CD14-positive monocyte (primary cell): ENCODE results near the gene CHPF. TPM values are rescaled to one million over a fixed set of nuclear protein-coding genes. Genes with fewer than 3 reads are reported as not detected.

ENCODE experiments used
- DNase-seq, 3 donors: peaks; one replicate each; pipeline ENCODE4 v3.0.0-alpha.2; 2011 to 2022
- H2AFZ ChIP-seq: 2 replicates; pipeline ENCODE4 v1.6.0; 2012; ENCODE audit warnings: mild to moderate bottlenecking, low read depth, low read length, inconsistent platforms; ENCODE audit not compliant: insufficient read depth, poor library complexity, severe bottlenecking
- H3K27ac ChIP-seq, 2 donors: 1 replicate in 1 of 2; 2 replicates in 1 of 2; pipeline ENCODE4 v1.5.1; 2012 to 2013; ENCODE audit warnings: low read length in 2 of 2, control low read depth in 1 of 2, inconsistent platforms in 1 of 2, low read depth in 1 of 2, mild to moderate bottlenecking in 1 of 2
- H3K27me3 ChIP-seq, 2 donors: one replicate each; pipeline versions ENCODE4 v1.6.0 to v1.6.1; 2011 to 2013; ENCODE audit warnings: low read length in 2 of 2; ENCODE audit not compliant: control insufficient read depth in 2 of 2, insufficient read depth in 2 of 2
- H3K36me3 ChIP-seq, 2 donors: replicated peaks in 1 of 2; 1 replicate in 1 of 2; 2 replicates in 1 of 2; pipeline versions ENCODE4 v1.5.1 to v1.6.1; 2012 to 2013; ENCODE audit warnings: low read length in 2 of 2, control low read depth in 1 of 2, inconsistent platforms in 1 of 2, mild to moderate bottlenecking in 1 of 2; ENCODE audit not compliant: insufficient read depth in 2 of 2, control insufficient read depth in 1 of 2
- H3K4me1 ChIP-seq, 2 donors: 1 replicate in 1 of 2; 2 replicates in 1 of 2; pipeline versions ENCODE4 v1.5.1 to v1.6.1; 2012 to 2013; ENCODE audit warnings: low read length in 2 of 2, control low read depth in 1 of 2, inconsistent platforms in 1 of 2, mild to moderate bottlenecking in 1 of 2, moderate library complexity in 1 of 2; ENCODE audit not compliant: insufficient read depth in 2 of 2, control insufficient read depth in 1 of 2
- H3K4me2 ChIP-seq: replicated peaks from 2 replicates; pipeline ENCODE3; 2012; ENCODE audit warnings: low read length, moderate library complexity, mild to moderate bottlenecking; ENCODE audit not compliant: poor library complexity, severe bottlenecking; ENCODE audit errors: extremely low read depth
- H3K4me3 ChIP-seq, 3 experiments: fragments of 200-600 bp in 1 of 3; sonication (generic) in 1 of 3; replicated peaks in 1 of 3; 1 replicate in 2 of 3; 2 replicates in 1 of 3; pipeline ENCODE4 v1.5.1; 2011 to 2013; ENCODE audit warnings: low read length in 3 of 3, mild to moderate bottlenecking in 3 of 3, control low read depth in 2 of 3, low read depth in 2 of 3, inconsistent platforms in 1 of 3, moderate library complexity in 1 of 3
- H3K79me2 ChIP-seq: 2 replicates; pipeline ENCODE4 v1.6.0; 2012; ENCODE audit warnings: mild to moderate bottlenecking, control low read depth, inconsistent platforms, low read length, moderate library complexity; ENCODE audit not compliant: insufficient read depth
- H3K9ac ChIP-seq: 2 replicates; pipeline ENCODE4 v1.6.0; 2017; ENCODE audit warnings: low read length, mild to moderate bottlenecking; ENCODE audit not compliant: insufficient read depth, poor library complexity, severe bottlenecking
- H3K9me3 ChIP-seq, 2 donors: replicated peaks in 1 of 2; 1 replicate in 1 of 2; 2 replicates in 1 of 2; pipeline versions ENCODE4 v1.5.1 to v1.6.1; 2012 to 2013; ENCODE audit warnings: low read length in 2 of 2, control low read depth in 1 of 2; ENCODE audit not compliant: control insufficient read depth in 1 of 2, insufficient read depth in 1 of 2
- H4K20me1 ChIP-seq: 2 replicates; pipeline ENCODE4 v1.6.0; 2012; ENCODE audit warnings: mild to moderate bottlenecking, low read length, control low read depth, moderate library complexity; ENCODE audit not compliant: insufficient read depth
- H3K27ac Mint-ChIP-seq, 7 donors: one replicate each; pipeline ENCODE4 v1.8.0; 2020; ENCODE audit warnings: mild to moderate bottlenecking in 7 of 7, mixed read lengths in 7 of 7, moderate library complexity in 6 of 7, inconsistent platforms in 2 of 7
- H3K27me3 Mint-ChIP-seq, 3 donors: one replicate each; pipeline ENCODE4 v1.8.0; 2021 to 2022; ENCODE audit warnings: low read depth in 3 of 3, mild to moderate bottlenecking in 3 of 3, mixed read lengths in 3 of 3, moderate library complexity in 3 of 3, inconsistent platforms in 1 of 3
- H3K36me3 Mint-ChIP-seq, 2 donors: one replicate each; pipeline ENCODE4 v1.8.0; 2020; ENCODE audit warnings: mixed read lengths in 2 of 2, inconsistent platforms in 1 of 2, mild to moderate bottlenecking in 1 of 2
- H3K4me1 Mint-ChIP-seq: one replicate; pipeline ENCODE4 v1.8.0; 2020; ENCODE audit warnings: mild to moderate bottlenecking, mixed read lengths
- H3K4me3 Mint-ChIP-seq, 2 donors: one replicate each; pipeline ENCODE4 v1.8.0; 2020; ENCODE audit warnings: mild to moderate bottlenecking in 2 of 2, mixed read lengths in 2 of 2, moderate library complexity in 1 of 2
- H3K9me3 Mint-ChIP-seq, 7 donors: one replicate each; pipeline ENCODE4 v1.8.0; 2020 to 2022; ENCODE audit warnings: mixed read lengths in 7 of 7, mild to moderate bottlenecking in 6 of 7, moderate library complexity in 6 of 7, inconsistent platforms in 2 of 7
- CTCF ChIP-seq: fragments of 200-600 bp; IDR thresholded peaks from one replicate; pipeline ENCODE4 v1.8.0; 2022; ENCODE audit warnings: antibody characterized with exemption, mild to moderate bottlenecking
- WGBS: methylation state at CpG from one replicate; pipeline ENCODE4 v1.1.5; 2013; ENCODE audit warnings: missing lambda C conversion rate; ENCODE audit not compliant: insufficient coverage; 5-methylcytosine and 5-hydroxymethylcytosine counted together
- intact Hi-C, 2 donors: fragments of 100-400 bp; cut with micrococcal nuclease; formaldehyde crosslinking; loops; one replicate each; pipeline versions ENCODE4 v1.15.0 to v1.15.1; 2023
- polyA plus RNA-seq, 3 donors: library from polyadenylated mRNA; depleted of rRNA in 1 of 3; unstranded in 2 of 3; stranded (reverse) in 1 of 3; fragments of 300-500 nt in 2 of 3; fragments of >200 nt in 1 of 3; fragmentation: Illumina TruSeq in 2 of 3; gene quantifications; 1 replicate in 2 of 3; 2 replicates in 1 of 3; pipeline ENCODE4 v1.2.3, GENCODE V29; 2012 to 2021

The CHPF gene
- polyA plus RNA-seq, 3 donors = 0.09 to 0.32 (median 0.09) TPM

GRCh38 chr2:219495531-219496122 is 48.0 kb downstream of the CHPF start:
- Histone ChIP-seq H3K9ac (no peak overlapping the region), H3K79me2 (peaks cover 11% of the 10 kb centered on the region), H3K4me1 (peaks cover 28 to 43% of the 10 kb centered on the region in 2 donors), H4K20me1 (no peaks in the 10 kb centered on the region), H2AFZ (no peak overlapping the region), H3K4me3 (no peak overlapping the region), H3K4me2 (no peak overlapping the region), H3K27me3 (peaks cover 31 to 53% of the 10 kb centered on the region in 2 donors), H3K9me3 (peaks cover 2 to 10% of the 10 kb centered on the region in 2 donors), H3K27ac (no peak overlapping the region), H3K36me3 (no peaks in the 10 kb centered on the region)
- Mint-ChIP-seq H3K4me1 (peaks cover 38% of the 10 kb centered on the region), H3K4me3 (peak overlapping the region in 1 of 2 donors; percentile 59), H3K27me3 (peaks cover 53 to 64% (median 53%) of the 10 kb centered on the region in 3 donors), H3K36me3 (peaks cover 0 to 5% of the 10 kb centered on the region in 2 donors), H3K27ac (no peak overlapping the region), H3K9me3 (peaks cover 0 to 22% (median 1%) of the 10 kb centered on the region in 7 donors)
- intact Hi-C loops = loop anchor here (5.0 to 10.0 kb wide), 4 partner anchors 37 to 331 kb away; partner anchors contain the start of genes DNPEP (in 2 of the 2), STK11IP (in 2 of the 2) and NHEJ1 (in 1 of the 2)
- WGBS = 57% methylated on average over 8 of the region's 14 CpGs
- peak; percentile 54 for TF ChIP-seq CTCF
- DNase-seq = peak; percentile 41 to 74 (median 61)

GRCh38 chr2:219494952-219495530 is 48.6 kb downstream of the CHPF start:
- Histone ChIP-seq H3K27ac (no peak overlapping the region), H3K27me3 (peaks cover 31 to 53% of the 10 kb centered on the region in 2 donors), H3K36me3 (no peaks in the 10 kb centered on the region), H3K9ac (no peak overlapping the region), H3K79me2 (peaks cover 10% of the 10 kb centered on the region), H3K4me1 (peaks cover 28 to 40% of the 10 kb centered on the region in 2 donors), H4K20me1 (no peaks in the 10 kb centered on the region), H3K4me3 (no peak overlapping the region), H3K9me3 (peaks cover 2 to 10% of the 10 kb centered on the region in 2 donors), H3K4me2 (no peak overlapping the region), H2AFZ (no peak overlapping the region)
- peaks cover 35% of the 10 kb centered on the region for H3K4me1 Mint-ChIP-seq
- TF ChIP-seq CTCF = no peak
- peaks cover 53 to 68% (median 56%) of the 10 kb centered on the region in 3 donors for H3K27me3 Mint-ChIP-seq
- H3K36me3 Mint-ChIP-seq = peaks cover 0 to 5% of the 10 kb centered on the region in 2 donors
- peaks cover 0 to 22% (median 1%) of the 10 kb centered on the region in 7 donors for H3K9me3 Mint-ChIP-seq
- intact Hi-C loops = loop anchor here (5.0 to 10.0 kb wide), 5 partner anchors 32 to 330 kb away; partner anchors contain the start of genes DNPEP (in 2 of the 2), STK11IP (in 2 of the 2) and NHEJ1 (in 1 of the 2)
- 24% methylated on average over 5 of the region's 10 CpGs for WGBS
- peak overlapping the region in 1 of 7 donors; percentile 8 for H3K27ac Mint-ChIP-seq
- no peak for DNase-seq
- peak overlapping the region in 1 of 2 donors; percentile 66 for H3K4me3 Mint-ChIP-seq
